ENCODE results near the gene NAALADL2. TPM values are rescaled to one million over a fixed set of nuclear protein-coding genes. Genes with fewer than 3 reads are reported as not detected.

The NAALADL2 gene
- total and polyA plus RNA-seq, 2 of the 4 experiments (the other 2 are of a cell fraction), result 3.8 to 19.2 TPM

- no peak overlapping the region for H2BK120ac ChIP-seq (ENCODE audit: low read depth, low read length)
- H2BK15ac ChIP-seq (ENCODE audit: low read depth, low read length), result peak overlapping the region; percentile 48; the same call in 1 of the 3 replicates
- no peaks in the 10 kb centered on the region for H4K20me1 ChIP-seq (ENCODE audit: insufficient read depth, low read length)
- H3K9ac ChIP-seq (ENCODE audit: low read depth, low read length), result no peak overlapping the region
- H4K91ac ChIP-seq (ENCODE audit: insufficient read depth, low read depth, low read length), result peak overlapping the region; percentile 77; the same call in 1 of the 2 replicates
- in situ Hi-C loops (cut with MboI; ENCODE audit: low sequenced_read_pairs) (no loop called here), intact Hi-C loops (cut with micrococcal nuclease) (loop anchor here (10.0 kb wide), 1 partner anchor 127 kb away; no protein-coding TSS in a partner anchor), dilution Hi-C loops (cut with HindIII; ENCODE audit: low sequenced_read_pairs, unreplicated experiment) (no loop called here)
- H3K4me1 ChIP-seq (ENCODE audit: control insufficient read depth, insufficient read depth, low read length), result no peaks in the 10 kb centered on the region
- H2AK5ac ChIP-seq (ENCODE audit: low read depth, low read length), result no peak overlapping the region; the same call in 1 of the 2 replicates
- no peak overlapping the region for H3K4me3 ChIP-seq (ENCODE audit: insufficient read depth, low read depth, low read length)
- no peaks in the 10 kb centered on the region for H3K9me1 ChIP-seq (ENCODE audit: insufficient read depth, low read length)
- no peak overlapping the region for H3K56ac ChIP-seq (ENCODE audit: extremely low read depth, insufficient read depth, low read length)
- ChIA-PET CTCF (no interaction called here), POLR2A (ENCODE audit: unreplicated experiment) (no interaction called here)
- DNase-seq (no peak), ATAC-seq (ENCODE audit: low read depth) (no peak)
- H2AK9ac ChIP-seq (replicated peaks; ENCODE audit: low read depth, low read length, poor library complexity), result no peak overlapping the region
- H2BK20ac ChIP-seq (ENCODE audit: low read depth, low read length), result peak overlapping the region; percentile 67; the same call in 1 of the 2 replicates
- no peak overlapping the region for H4K5ac ChIP-seq (ENCODE audit: low read depth, low read length)
- no peak overlapping the region for H3K27ac ChIP-seq (ENCODE audit: insufficient read depth, low read length)
- BruUV-seq (replicated peaks), result no TSS peak
- no peak overlapping the region for H3K18ac ChIP-seq (ENCODE audit: low read depth, low read length)
- H3K27me3 ChIP-seq (ENCODE audit: control insufficient read depth, insufficient read depth, low read length), result no peaks in the 10 kb centered on the region
- H3K14ac ChIP-seq (replicated peaks; ENCODE audit: low read depth, low read length), result no peak overlapping the region; the same call in 1 of the 2 replicates
- no peak overlapping the region for H2BK5ac ChIP-seq (ENCODE audit: low read depth, low read length, poor library complexity, severe bottlenecking)
- 0 out of 2 replicates have a peak, but pooled peaks cover 1% of the 10 kb centered on the region for H3K36me3 ChIP-seq (ENCODE audit: control insufficient read depth, insufficient read depth, low read length)
- H3K23ac ChIP-seq (ENCODE audit: low read depth, low read length), result no peak overlapping the region
- no peak for TF ChIP-seq RCOR1 (IDR thresholded peaks at IDR 0.05; ENCODE audit: insufficient replicate concordance, low read length)
- no peak for TF ChIP-seq MAFK (IDR thresholded peaks at IDR 0.05; ENCODE audit: low read depth, low read length)
- TF ChIP-seq RAD21 (IDR thresholded peaks at IDR 0.05; ENCODE audit: low read length), result no peak
- TF ChIP-seq POLR2A (IDR thresholded peaks at IDR 0.05; ENCODE audit: low read depth, low read length), result no peak
- no peak for TF ChIP-seq NFE2L2 (IDR thresholded peaks at IDR 0.05; ENCODE audit: low read depth, low read length)
- TF ChIP-seq RFX5 (IDR thresholded peaks at IDR 0.05; ENCODE audit: low read depth, low read length), result no peak
- TF ChIP-seq ELK1 (IDR thresholded peaks at IDR 0.05; ENCODE audit: borderline replicate concordance, low read depth, low read length), result no peak
- TF ChIP-seq CTCF (conservative IDR thresholded peaks at IDR 0.05; ENCODE audit: low read depth, low read length), result no peak
- H3K79me1 ChIP-seq (ENCODE audit: low read depth in 1 of 2, low read length in 2 of 2), result 0 out of 4 replicates have a peak, but pooled peaks cover 0 to 2% of the 10 kb centered on the region in 2 experiments
- no peak overlapping the region for H3K4me2 ChIP-seq (ENCODE audit: low read depth, low read length)
- no peak overlapping the region for H2AFZ ChIP-seq (replicated peaks; ENCODE audit: low read length, poor library complexity)
- no peak overlapping the region for H3K4ac ChIP-seq (ENCODE audit: low read depth, low read length)
- H4K8ac ChIP-seq (ENCODE audit: low read depth in 2 of 2, low read length in 2 of 2), result no peak overlapping the region
- peaks cover 3% of the 10 kb centered on the region; the same call in 1 of the 2 replicates for H3K9me3 ChIP-seq (ENCODE audit: control insufficient read depth, insufficient read depth, low read length)
- no CpG with 5 or more reads among the region's 1 CpG for WGBS, 2 experiments (ENCODE audit: extremely low coverage in 2 of 2, insufficient read length in 1 of 2)
These were observed 532.5 kb downstream of the NAALADL2 start for GRCh38 chr3:175391601-175392000.

All from IMR-90 (cell line).